Mononuclear cell (primary cell): ENCODE measurements around the gene TMEM131. TPM values are rescaled to one million over a fixed set of nuclear protein-coding genes. Genes with fewer than 3 reads are reported as not detected.

ENCODE experiments used
- H3K27me3 ChIP-seq: 2 replicates; pipeline ENCODE4 v1.6.0; 2011; ENCODE audit warnings: low read length, control low read depth; ENCODE audit not compliant: insufficient read depth
- H3K4me1 ChIP-seq: 2 replicates; pipeline ENCODE4 v1.5.1; 2011; ENCODE audit warnings: mild to moderate bottlenecking, low read length, control low read depth; ENCODE audit not compliant: insufficient read depth
- H3K4me3 ChIP-seq: 2 replicates; pipeline ENCODE4 v1.5.1; 2011; ENCODE audit warnings: mild to moderate bottlenecking, low read length, moderate library complexity
- H3K9me3 ChIP-seq: 2 replicates; pipeline ENCODE4 v1.5.1; 2011; ENCODE audit warnings: low read depth, mild to moderate bottlenecking, control low read depth, low read length
- total RNA-seq: library from RNA; depleted of rRNA; stranded (reverse); fragments of >200 nt; gene quantifications from one replicate; pipeline ENCODE4 v1.2.3, GENCODE V29; 2012

The TMEM131 gene
- total RNA-seq, 1 donor = 26.6 TPM

GRCh38 chr2:97733341-97734035 is 262.3 kb downstream of the TMEM131 start:
- Histone ChIP-seq H3K4me3 (no peak overlapping the region), H3K27me3 (no peaks in the 10 kb centered on the region), H3K4me1 (peaks cover 5% of the 10 kb centered on the region), H3K9me3 (no peaks in the 10 kb centered on the region)

GRCh38 chr2:97732436-97733340 is 263.1 kb downstream of the TMEM131 start:
- Histone ChIP-seq H3K4me3 (no peak overlapping the region), H3K9me3 (no peaks in the 10 kb centered on the region), H3K27me3 (no peaks in the 10 kb centered on the region), H3K4me1 (peaks cover 13% of the 10 kb centered on the region)

DNA sequence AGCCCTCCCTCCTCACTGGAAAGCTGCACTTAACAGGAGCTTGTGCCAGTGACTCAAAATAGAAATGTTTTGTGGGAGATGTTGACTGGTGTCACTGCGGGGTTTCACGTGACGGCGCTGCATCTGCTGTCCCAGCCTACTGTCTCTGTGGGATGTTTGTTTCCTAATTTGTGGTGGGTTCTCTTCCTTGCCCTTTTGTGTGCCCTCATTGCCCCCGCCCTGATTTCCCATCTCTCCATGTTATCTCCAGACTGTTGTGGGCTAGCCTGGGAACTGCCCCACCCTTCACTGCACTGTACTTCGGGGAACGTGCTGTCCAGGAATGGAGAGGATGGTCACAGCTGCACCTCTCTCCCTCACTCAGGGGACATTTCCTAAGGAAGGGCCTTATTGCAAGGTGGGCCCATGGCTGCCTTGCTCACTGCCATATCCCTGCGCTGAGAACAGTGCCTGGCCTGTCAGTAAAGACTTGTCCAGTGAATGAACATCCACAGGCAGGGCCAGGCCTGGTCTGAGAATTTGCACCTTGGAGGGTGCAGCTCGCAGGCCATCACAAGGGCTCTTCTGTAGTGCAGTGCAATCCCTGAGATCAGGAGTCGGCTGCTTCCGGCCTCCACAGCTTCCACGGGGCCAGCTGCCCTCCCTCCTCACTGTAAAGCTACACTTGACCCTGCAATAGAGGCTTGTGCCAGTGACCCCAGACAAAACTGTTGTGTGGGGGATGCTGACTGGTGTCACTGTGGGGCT is 264.3 kb downstream of the TMEM131 start:
- Histone ChIP-seq H3K27me3 (no peaks in the 10 kb centered on the region), H3K4me3 (no peak overlapping the region), H3K4me1 (peaks cover 25% of the 10 kb centered on the region), H3K9me3 (no peaks in the 10 kb centered on the region)

GRCh38 chr2:97730245-97730644 is 265.5 kb downstream of the TMEM131 start:
- Histone ChIP-seq H3K27me3 (no peaks in the 10 kb centered on the region), H3K4me1 (peaks cover 37% of the 10 kb centered on the region), H3K9me3 (no peaks in the 10 kb centered on the region), H3K4me3 (no peak overlapping the region)

- Histone ChIP-seq H3K27me3 (no peaks in the 10 kb centered on the region), H3K4me3 (no peak overlapping the region), H3K9me3 (no peaks in the 10 kb centered on the region), H3K4me1 (peaks cover 45% of the 10 kb centered on the region)
Observed at GRCh38 chr2:97728091-97728731, 267.5 kb downstream of the TMEM131 start.

- Histone ChIP-seq H3K4me1 (peaks cover 45% of the 10 kb centered on the region), H3K9me3 (no peaks in the 10 kb centered on the region), H3K4me3 (no peak overlapping the region), H3K27me3 (no peaks in the 10 kb centered on the region)
Observed at GRCh38 chr2:97727296-97727695, 268.5 kb downstream of the TMEM131 start.

- Histone ChIP-seq H3K4me1 (peaks cover 50% of the 10 kb centered on the region), H3K4me3 (no peak overlapping the region), H3K9me3 (no peaks in the 10 kb centered on the region), H3K27me3 (no peaks in the 10 kb centered on the region)
Observed at GRCh38 chr2:97726261-97727064, 269.3 kb downstream of the TMEM131 start.

DNA sequence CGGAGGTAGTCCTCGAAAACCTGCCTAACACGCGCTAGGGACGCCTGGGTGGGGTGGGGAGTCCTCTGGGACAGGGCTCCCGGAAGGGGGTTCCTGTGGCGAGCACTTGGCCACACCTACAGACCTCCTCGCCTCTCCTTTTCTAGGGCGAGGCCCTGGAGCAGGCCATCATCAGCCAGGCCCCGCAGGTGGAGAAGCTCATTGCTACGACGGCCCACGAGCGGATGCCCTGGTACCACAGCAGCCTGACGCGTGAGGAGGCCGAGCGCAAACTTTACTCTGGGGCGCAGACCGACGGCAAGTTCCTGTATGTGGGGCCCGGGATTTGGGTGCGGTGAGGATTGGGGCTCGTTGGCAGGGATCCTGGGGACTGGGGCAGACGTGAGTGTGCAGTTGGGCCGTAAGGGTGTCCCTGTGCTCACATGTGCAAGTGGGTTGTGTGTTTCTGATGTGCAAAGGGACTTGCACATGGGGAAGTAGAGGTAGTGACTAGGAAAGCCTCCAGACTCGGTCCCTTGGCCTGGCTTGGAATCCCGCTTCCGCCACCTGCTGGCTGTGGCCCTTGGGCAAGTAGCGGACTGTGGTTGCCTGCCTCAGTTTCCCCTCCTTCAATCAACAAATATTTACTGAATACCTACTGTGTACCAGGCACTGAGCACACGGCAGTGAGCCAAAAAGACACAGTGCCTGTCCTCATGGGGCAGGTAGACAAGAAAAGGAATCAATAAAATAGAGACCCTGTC is 270.6 kb downstream of the TMEM131 start:
- Histone ChIP-seq H3K9me3 (no peaks in the 10 kb centered on the region), H3K4me1 (peaks cover 62% of the 10 kb centered on the region), H3K27me3 (no peaks in the 10 kb centered on the region), H3K4me3 (no peak overlapping the region)

DNA sequence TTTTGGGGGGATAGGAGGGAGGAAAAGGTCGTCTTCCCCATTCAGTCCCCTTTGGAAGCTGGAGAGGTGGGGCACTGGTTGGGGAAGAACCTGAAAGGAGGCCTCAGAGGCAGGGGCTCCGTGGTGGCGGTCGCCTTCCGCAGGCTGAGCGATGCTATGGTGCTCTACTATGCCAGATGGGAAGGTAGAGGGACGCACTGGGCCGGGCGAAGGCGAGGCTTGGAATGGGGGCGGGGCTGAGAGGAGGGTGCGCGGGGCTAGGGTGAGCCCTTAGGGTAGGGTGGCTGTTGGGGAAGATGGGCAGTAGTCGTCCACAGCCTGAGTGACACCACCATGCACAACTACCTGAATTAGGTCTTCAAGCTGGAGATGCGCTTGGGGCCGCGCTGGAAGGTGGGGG is 271.2 kb downstream of the TMEM131 start:
- no peaks in the 10 kb centered on the region for H3K9me3 ChIP-seq
- H3K27me3 ChIP-seq = no peaks in the 10 kb centered on the region
- H3K4me1 ChIP-seq = peaks cover 67% of the 10 kb centered on the region
- no peak overlapping the region for H3K4me3 ChIP-seq

GRCh38 chr2:97724073-97724410 is 271.7 kb downstream of the TMEM131 start:
- H3K27me3 ChIP-seq = no peaks in the 10 kb centered on the region
- H3K9me3 ChIP-seq = no peaks in the 10 kb centered on the region
- H3K4me3 ChIP-seq = no peak overlapping the region
- H3K4me1 ChIP-seq = peaks cover 71% of the 10 kb centered on the region

DNA sequence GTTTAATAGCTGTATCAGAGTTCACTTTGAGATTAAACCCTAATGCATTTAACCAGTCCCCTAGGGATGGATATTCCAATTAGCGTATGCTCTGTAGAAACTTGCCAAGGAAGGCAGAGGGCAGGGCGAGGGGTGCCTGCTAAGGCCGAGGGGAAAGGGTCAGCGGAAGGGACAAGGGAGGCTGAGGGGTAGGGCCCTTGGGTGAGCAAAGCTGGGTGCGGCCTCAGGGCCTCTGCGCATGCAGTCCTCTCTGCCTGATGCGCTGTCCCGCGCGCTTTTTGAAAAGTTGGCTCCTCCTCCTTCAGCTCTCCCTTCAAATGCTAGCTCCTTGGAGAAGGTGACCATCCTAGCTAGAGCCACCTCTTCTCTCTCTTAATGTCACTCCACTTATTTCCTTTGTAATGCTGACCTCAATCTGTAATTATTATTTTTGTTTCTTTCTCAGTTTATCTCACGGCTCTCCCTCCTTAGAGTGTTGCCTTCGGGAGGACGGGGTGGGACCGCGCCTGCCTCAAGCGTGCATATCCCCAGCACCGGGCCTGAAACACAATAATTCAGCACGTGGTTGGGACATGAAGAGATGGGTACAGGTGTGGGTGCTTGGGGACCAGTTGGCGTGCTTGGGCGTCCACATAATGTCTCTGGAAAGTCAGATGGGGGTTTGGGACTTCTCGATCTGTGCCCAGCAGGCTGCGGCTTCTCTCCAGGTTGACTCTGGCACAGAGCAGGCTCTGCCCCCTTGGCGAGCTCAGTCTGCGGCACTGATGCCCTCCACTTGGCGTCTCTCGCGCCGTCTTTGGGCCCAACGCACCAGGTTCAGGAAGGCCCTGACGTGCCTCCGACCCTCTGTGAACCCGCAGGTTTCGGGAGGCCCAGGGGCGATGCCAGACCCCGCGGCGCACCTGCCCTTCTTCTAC is 272.3 kb downstream of the TMEM131 start:
- H3K9me3 ChIP-seq = no peaks in the 10 kb centered on the region
- H3K27me3 ChIP-seq = no peaks in the 10 kb centered on the region
- no peak overlapping the region for H3K4me3 ChIP-seq
- peaks cover 77% of the 10 kb centered on the region for H3K4me1 ChIP-seq

GRCh38 chr2:97722227-97722626 is 273.5 kb downstream of the TMEM131 start:
- H3K4me1 ChIP-seq = peaks cover 77% of the 10 kb centered on the region
- H3K4me3 ChIP-seq = no peak overlapping the region
- H3K9me3 ChIP-seq = no peaks in the 10 kb centered on the region
- H3K27me3 ChIP-seq = no peaks in the 10 kb centered on the region

- no peaks in the 10 kb centered on the region for H3K9me3 ChIP-seq
- H3K4me3 ChIP-seq = no peak overlapping the region
- H3K27me3 ChIP-seq = no peaks in the 10 kb centered on the region
- peaks cover 66% of the 10 kb centered on the region for H3K4me1 ChIP-seq
Observed at GRCh38 chr2:97720746-97721145, 275.0 kb downstream of the TMEM131 start.
